HG02885 (cell line): Measurements from ENCODE around the gene TMED5.

ENCODE experiments used
- ATAC-seq: cut with Tn5 transposase; IDR thresholded peaks from one replicate; pipeline ENCODE4 v1.9.1; 2021; ENCODE audit warnings: mild to moderate bottlenecking; ENCODE audit not compliant: unreplicated experiment, poor library complexity

The TMED5 gene

GRCh38 chr1:93129507-93130099 is 50.6 kb downstream of the TMED5 start:
- no peak for ATAC-seq

GRCh38 chr1:93124556-93125355 is 55.5 kb downstream of the TMED5 start:
- no peak for ATAC-seq

- ATAC-seq: no peak
Measured at GRCh38 chr1:93123201-93123783, 56.9 kb downstream of the TMED5 start.

GRCh38 chr1:93120614-93121013 is 59.6 kb downstream of the TMED5 start:
- ATAC-seq: no peak

- ATAC-seq: no peak
Measured at GRCh38 chr1:93114391-93114790, 65.8 kb downstream of the TMED5 start.

GRCh38 chr1:93113127-93113526 is 67.1 kb downstream of the TMED5 start:
- no peak for ATAC-seq

- no peak for ATAC-seq
Measured at GRCh38 chr1:93111561-93111960, 68.7 kb downstream of the TMED5 start.

- ATAC-seq: no peak
Measured at GRCh38 chr1:93111065-93111464, 69.1 kb downstream of the TMED5 start.

- ATAC-seq: no peak
Measured at GRCh38 chr1:93109578-93109977, 70.6 kb downstream of the TMED5 start.

- ATAC-seq: no peak
Measured at GRCh38 chr1:93108335-93108734, 71.9 kb downstream of the TMED5 start.

GRCh38 chr1:93107395-93107794 is 72.8 kb downstream of the TMED5 start:
- ATAC-seq: no peak

GRCh38 chr1:93106226-93106625 is 74.0 kb downstream of the TMED5 start:
- ATAC-seq: no peak

GRCh38 chr1:93102142-93102541 is 78.1 kb downstream of the TMED5 start:
- no peak for ATAC-seq
